GM12878 (cell line): Measurements from ENCODE around the gene HAND2.

Source experiments
- BCL11A ChIP-seq: IDR thresholded peaks from 2 replicates; pipeline ENCODE4 v1.6.1; 2011; ENCODE audit warnings: low read depth, low read length
- CHD2 ChIP-seq: IDR thresholded peaks from 2 replicates; pipeline ENCODE4 v1.6.1; 2011; ENCODE audit warnings: low read depth, low read length, improper control_type of control experiment, borderline replicate concordance
- JUNB ChIP-seq: IDR thresholded peaks from 2 replicates; pipeline ENCODE4 v1.6.1; 2016; ENCODE audit warnings: antibody characterized with exemption, mild to moderate bottlenecking
- KDM1A ChIP-seq: fragments of 200-600 bp; sonication (generic); IDR thresholded peaks from 2 replicates; pipeline ENCODE4 v1.6.1; 2016; ENCODE audit warnings: borderline replicate concordance
- NFIC ChIP-seq: IDR thresholded peaks from 2 replicates; pipeline ENCODE4 v1.6.1; 2012; ENCODE audit warnings: low read depth, mild to moderate bottlenecking, inconsistent platforms, low read length, moderate library complexity
- POLR2A ChIP-seq: IDR thresholded peaks from 2 replicates; pipeline ENCODE4 v1.6.1; 2011; ENCODE audit warnings: low read depth, mild to moderate bottlenecking, low read length
- SUZ12 ChIP-seq: fragments of 200-600 bp; sonication (generic); IDR thresholded peaks from one replicate; pipeline ENCODE4 v1.6.1; 2018; ENCODE audit warnings: antibody characterized with exemption, mild to moderate bottlenecking; ENCODE audit not compliant: unreplicated experiment
- TAF1 ChIP-seq: IDR thresholded peaks from 2 replicates; pipeline ENCODE4 v1.6.1; 2011; ENCODE audit warnings: mild to moderate bottlenecking, low read depth, low read length, borderline replicate concordance
- TARDBP ChIP-seq: IDR thresholded peaks from 2 replicates; pipeline ENCODE4 v1.6.1; 2016; ENCODE audit warnings: borderline replicate concordance
- TF ChIP-seq, protein P1 (sequence below), 3 experiments: IDR thresholded peaks in 2 of 3; conservative IDR thresholded peaks in 1 of 3; 2 replicates each; pipeline ENCODE4 v1.5.1; 2011; ENCODE audit warnings: low read depth in 3 of 3, low read length in 3 of 3, mild to moderate bottlenecking in 3 of 3, control low read depth in 2 of 3, moderate library complexity in 2 of 3, inconsistent platforms in 1 of 3, mixed read lengths in 1 of 3; ENCODE audit not compliant: control insufficient read depth in 2 of 3, insufficient read depth in 1 of 3; ENCODE audit errors: extremely low read depth in 1 of 3

DNA sequence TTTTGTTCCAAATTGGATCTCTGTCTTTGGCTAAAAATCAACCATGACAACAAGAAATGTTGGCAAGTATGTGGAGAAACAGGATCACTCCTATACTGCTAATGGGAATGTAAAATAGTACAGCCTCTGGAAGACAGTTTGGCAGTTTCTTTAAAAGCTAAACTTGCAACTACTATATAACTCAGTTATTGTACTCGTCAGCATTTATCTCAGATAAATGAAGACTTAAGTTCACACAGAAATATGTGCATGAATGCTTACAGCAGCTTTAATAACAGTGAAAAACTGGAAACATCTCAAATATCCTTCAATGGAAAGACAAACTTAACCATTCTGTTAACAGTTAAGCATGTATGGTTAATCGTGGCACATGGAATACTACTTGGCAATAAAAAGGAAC is 15.4 kb upstream of the HAND2 start:
- TF ChIP-seq, protein P1, sequence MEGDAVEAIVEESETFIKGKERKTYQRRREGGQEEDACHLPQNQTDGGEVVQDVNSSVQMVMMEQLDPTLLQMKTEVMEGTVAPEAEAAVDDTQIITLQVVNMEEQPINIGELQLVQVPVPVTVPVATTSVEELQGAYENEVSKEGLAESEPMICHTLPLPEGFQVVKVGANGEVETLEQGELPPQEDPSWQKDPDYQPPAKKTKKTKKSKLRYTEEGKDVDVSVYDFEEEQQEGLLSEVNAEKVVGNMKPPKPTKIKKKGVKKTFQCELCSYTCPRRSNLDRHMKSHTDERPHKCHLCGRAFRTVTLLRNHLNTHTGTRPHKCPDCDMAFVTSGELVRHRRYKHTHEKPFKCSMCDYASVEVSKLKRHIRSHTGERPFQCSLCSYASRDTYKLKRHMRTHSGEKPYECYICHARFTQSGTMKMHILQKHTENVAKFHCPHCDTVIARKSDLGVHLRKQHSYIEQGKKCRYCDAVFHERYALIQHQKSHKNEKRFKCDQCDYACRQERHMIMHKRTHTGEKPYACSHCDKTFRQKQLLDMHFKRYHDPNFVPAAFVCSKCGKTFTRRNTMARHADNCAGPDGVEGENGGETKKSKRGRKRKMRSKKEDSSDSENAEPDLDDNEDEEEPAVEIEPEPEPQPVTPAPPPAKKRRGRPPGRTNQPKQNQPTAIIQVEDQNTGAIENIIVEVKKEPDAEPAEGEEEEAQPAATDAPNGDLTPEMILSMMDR (IDR thresholded peaks at IDR 0.05 in 2 of 3, conservative IDR thresholded peaks at IDR 0.05 in 1 of 3; ENCODE audit: control insufficient read depth in 2 of 3, extremely low read depth in 1 of 3, insufficient read depth in 1 of 3, low read depth in 3 of 3, low read length in 3 of 3), result no peak
- TF ChIP-seq JUNB (no peak), KDM1A (no peak), NFIC (no peak), POLR2A (no peak), BCL11A (no peak), CHD2 (no peak), SUZ12 (no peak), TAF1 (no peak), TARDBP (no peak)
